ENCODE data around the gene RIPK4. TPM values are rescaled to one million over a fixed set of nuclear protein-coding genes. Genes with fewer than 3 reads are reported as not detected.
A peak's percentile ranks its signal among the peaks of the same experiment; 100 is the strongest.

RIPK4 gene
- total RNA-seq, 1 experiment from 2014 or later, result 67.4 TPM

DNA sequence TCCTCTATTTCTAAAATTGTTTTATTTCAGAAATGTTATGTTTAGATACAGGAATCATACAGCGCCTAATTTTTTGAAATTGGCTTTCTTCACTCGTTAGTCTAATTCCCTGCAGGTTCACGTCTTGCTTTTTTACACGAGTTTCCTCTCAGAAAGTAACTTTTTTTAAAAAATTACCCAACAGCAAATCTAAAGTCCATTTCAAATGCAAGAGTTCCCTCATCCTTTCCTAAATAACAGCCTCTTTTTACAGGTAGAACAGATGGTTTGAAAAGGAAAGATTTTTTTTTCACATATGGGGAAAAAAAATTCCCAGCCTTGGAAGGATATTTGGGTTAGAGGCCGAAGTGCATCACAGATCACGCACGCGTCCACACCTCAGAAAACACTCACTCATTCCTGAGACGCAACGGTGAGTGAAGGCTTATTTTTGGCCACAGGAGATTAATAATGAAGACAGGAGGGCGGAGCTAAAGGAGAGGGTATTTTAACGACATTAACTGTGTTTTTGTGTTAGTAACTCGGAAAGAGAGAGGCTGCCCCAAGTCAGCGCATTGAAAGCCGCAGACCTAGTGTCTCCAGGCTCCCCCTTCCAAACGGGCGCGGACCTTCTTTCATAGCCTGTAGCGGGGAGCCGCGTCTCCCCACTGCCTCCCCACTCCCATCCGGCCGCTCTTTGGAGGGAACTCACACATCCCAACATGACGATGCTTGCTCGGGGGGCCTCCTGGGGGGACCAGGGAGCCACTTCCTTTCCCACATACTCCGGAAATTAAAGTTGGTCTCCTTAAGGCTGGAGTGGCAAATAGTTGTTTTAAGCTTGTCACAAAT is 969 bp upstream of the RIPK4 start:
- TF ChIP-seq REST (IDR thresholded peaks at IDR 0.05; ENCODE audit: insufficient read depth in 1 of 2, low read depth in 2 of 2, low read length in 1 of 2) (no peak), POLR2AphosphoS5 (IDR thresholded peaks at IDR 0.05; ENCODE audit: low read depth, low read length) (no peak), TCF7L2 (IDR thresholded peaks at IDR 0.05; ENCODE audit: low read depth, low read length) (no peak), SIN3A (IDR thresholded peaks at IDR 0.05; ENCODE audit: borderline replicate concordance, insufficient read depth, low read depth, low read length) (no peak)
- TF ChIP-seq, protein P1, sequence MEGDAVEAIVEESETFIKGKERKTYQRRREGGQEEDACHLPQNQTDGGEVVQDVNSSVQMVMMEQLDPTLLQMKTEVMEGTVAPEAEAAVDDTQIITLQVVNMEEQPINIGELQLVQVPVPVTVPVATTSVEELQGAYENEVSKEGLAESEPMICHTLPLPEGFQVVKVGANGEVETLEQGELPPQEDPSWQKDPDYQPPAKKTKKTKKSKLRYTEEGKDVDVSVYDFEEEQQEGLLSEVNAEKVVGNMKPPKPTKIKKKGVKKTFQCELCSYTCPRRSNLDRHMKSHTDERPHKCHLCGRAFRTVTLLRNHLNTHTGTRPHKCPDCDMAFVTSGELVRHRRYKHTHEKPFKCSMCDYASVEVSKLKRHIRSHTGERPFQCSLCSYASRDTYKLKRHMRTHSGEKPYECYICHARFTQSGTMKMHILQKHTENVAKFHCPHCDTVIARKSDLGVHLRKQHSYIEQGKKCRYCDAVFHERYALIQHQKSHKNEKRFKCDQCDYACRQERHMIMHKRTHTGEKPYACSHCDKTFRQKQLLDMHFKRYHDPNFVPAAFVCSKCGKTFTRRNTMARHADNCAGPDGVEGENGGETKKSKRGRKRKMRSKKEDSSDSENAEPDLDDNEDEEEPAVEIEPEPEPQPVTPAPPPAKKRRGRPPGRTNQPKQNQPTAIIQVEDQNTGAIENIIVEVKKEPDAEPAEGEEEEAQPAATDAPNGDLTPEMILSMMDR (IDR thresholded peaks at IDR 0.05), result no peak
- Histone ChIP-seq H3K9me3 (ENCODE audit: control insufficient read depth, insufficient read depth, low read depth, low read length) (no peaks in the 10 kb centered on the region), H3K27ac (ENCODE audit: low read length) (peak overlapping the region; percentile 95), H3K4me3 (ENCODE audit: low read depth in 2 of 2, low read length in 2 of 2) (peak overlapping the region; percentile 72 to 91), H3K4me1 (ENCODE audit: control insufficient read depth, insufficient read depth, low read length) (peaks cover 30% of the 10 kb centered on the region), H3K27me3 (ENCODE audit: control insufficient read depth, insufficient read depth, low read length) (no peaks in the 10 kb centered on the region), H3K36me3 (ENCODE audit: control insufficient read depth, insufficient read depth, low read length) (no peaks in the 10 kb centered on the region; the same call in 1 of the 2 replicates)
- ChIA-PET POLR2A (interaction anchor here (0.6 to 2.0 kb wide), 5 partner anchors 9 to 363 kb away, joined by 3 to 11 read pairs (median 5); no protein-coding TSS in a partner anchor), CTCF (interaction anchor here (0.6 to 0.9 kb wide), 3 partner anchors 13 to 149 kb away, joined by 3 to 5 read pairs (median 4); no protein-coding TSS in a partner anchor)
- ATAC-seq (no peak; the same call in 1 of the 2 replicates), DNase-seq (ENCODE audit: low read depth, low spot score) (no peak)
- BruUV-seq (replicated peaks), result no TSS peak
- intact Hi-C loops (cut with micrococcal nuclease; ENCODE audit: unreplicated experiment) (no loop called here), in situ Hi-C loops (cut with HindIII; ENCODE audit: low pct_unique_long_range_greater_than_20kb, low sequenced_read_pairs) (loop anchor here (25.0 kb wide), 1 partner anchor 156 kb away; no protein-coding TSS in a partner anchor)

DNA sequence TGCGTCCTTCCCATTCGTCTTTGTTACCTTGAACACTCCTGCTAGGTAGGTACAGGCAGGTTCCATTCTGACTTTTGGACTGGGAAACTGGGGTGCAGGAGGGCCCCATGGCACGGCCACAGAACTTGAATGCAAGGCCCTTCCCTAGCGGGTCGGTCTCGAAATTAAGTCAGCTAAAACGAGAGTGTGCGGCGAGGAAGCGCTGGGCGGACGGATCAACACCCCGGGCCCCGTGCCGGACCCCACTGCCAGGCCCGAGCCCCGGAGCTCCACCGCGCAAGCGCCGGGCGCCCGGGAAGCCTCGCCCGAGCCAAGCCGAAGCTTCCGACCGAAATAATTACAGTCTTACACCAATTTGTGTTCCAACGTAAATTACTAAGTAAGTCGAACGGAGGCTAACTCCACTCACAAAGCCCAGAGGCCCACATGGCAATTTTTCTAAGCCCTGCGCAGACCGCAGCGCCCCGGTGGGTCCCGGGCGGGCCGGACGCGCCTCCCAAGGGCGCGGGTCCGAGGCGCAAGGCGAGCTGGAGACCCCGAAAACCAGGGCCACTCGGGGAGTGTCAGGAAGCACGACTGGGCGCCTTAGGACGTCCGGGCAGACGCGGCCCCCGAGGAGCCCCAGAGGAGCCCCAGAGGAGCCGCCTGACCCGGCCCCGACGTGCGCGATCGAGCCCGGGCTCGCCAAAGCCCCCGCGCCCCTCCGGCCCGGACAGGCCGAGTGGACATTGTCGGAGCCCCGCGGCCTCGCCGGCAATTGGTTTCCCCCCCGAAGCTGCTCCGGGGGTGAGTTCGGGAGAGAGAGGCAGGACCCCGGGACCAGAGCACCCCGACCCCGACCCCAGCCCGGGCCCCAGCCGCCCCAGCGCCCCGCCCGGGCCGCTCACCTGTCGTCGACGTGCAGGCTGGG is 624 bp downstream of the RIPK4 start:
- DNase-seq (ENCODE audit: low read depth, low spot score), result no peak
- in situ Hi-C loops (cut with HindIII; ENCODE audit: low pct_unique_long_range_greater_than_20kb, low sequenced_read_pairs), result loop anchor here (25.0 kb wide), 1 partner anchor 154 kb away; no protein-coding TSS in a partner anchor
- intact Hi-C loops (cut with micrococcal nuclease; ENCODE audit: unreplicated experiment), result no loop called here
- Histone ChIP-seq H3K36me3 (ENCODE audit: control insufficient read depth, insufficient read depth, low read length) (no peaks in the 10 kb centered on the region; the same call in 1 of the 2 replicates), H3K27ac (ENCODE audit: low read length) (peak overlapping the region; percentile 98), H3K9me3 (ENCODE audit: control insufficient read depth, insufficient read depth, low read depth, low read length) (no peaks in the 10 kb centered on the region), H3K4me1 (ENCODE audit: control insufficient read depth, insufficient read depth, low read length) (peaks cover 17% of the 10 kb centered on the region), H3K4me3 (ENCODE audit: low read depth in 2 of 2, low read length in 2 of 2) (peak overlapping the region; percentile 72 to 91), H3K27me3 (ENCODE audit: control insufficient read depth, insufficient read depth, low read length) (no peaks in the 10 kb centered on the region)
- ATAC-seq, result peak; percentile 14
- ChIA-PET CTCF (no interaction called here), POLR2A (interaction anchor here (0.6 to 2.0 kb wide), 2 partner anchors 20 to 94 kb away, joined by 3 to 11 read pairs; no protein-coding TSS in a partner anchor)
- TF ChIP-seq TCF7L2 (IDR thresholded peaks at IDR 0.05; ENCODE audit: low read depth, low read length) (no peak), SIN3A (IDR thresholded peaks at IDR 0.05; ENCODE audit: borderline replicate concordance, insufficient read depth, low read depth, low read length) (no peak)
- TF ChIP-seq, protein P1 (IDR thresholded peaks at IDR 0.05), result no peak
- no TSS peak for BruUV-seq (replicated peaks)

Measured in Panc1 (cell line).